GM19397 (cell line): ENCODE results near the gene SPOCK2.

Experiments used
- ATAC-seq: cut with Tn5 transposase; IDR thresholded peaks from one replicate; pipeline ENCODE4 v1.9.1; 2021; ENCODE audit warnings: mild to moderate bottlenecking, moderate library complexity; ENCODE audit not compliant: unreplicated experiment

Gene SPOCK2

DNA sequence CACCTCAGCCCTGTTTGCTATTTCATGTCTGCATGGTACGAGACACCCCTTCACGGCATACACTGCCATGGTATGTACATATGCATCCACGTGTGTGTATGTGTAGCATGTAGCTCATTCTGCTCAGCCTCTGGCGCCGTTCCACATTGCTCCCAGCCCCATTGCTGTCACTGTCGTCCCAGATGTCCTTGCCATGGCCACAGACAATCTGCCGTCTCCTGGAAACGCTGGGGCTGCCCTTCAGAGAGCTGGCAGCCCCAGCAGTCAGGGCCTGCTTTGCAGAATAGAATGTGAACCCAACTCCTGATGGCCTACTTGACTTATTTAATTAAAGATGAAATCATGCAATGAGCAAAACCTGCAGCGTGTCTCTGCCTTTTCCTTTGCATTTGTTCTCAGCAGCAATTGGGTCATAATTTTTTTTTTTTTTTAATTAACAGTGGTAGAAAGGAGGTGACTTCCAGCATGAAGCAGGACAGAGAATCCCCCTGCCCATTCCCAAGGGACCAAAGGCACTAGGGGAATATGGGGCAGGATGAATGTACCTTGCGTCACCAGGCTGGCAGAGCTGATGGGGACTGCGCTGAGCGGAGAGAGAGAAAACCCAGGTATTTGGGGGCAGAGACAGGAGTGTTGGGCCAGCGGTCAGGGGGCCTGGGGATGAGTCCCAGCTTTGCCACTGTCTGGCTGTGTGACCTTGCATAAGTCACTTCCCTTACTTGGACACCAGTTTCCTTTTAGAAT, 75.0 kb downstream of the SPOCK2 start:
- no peak for ATAC-seq

DNA sequence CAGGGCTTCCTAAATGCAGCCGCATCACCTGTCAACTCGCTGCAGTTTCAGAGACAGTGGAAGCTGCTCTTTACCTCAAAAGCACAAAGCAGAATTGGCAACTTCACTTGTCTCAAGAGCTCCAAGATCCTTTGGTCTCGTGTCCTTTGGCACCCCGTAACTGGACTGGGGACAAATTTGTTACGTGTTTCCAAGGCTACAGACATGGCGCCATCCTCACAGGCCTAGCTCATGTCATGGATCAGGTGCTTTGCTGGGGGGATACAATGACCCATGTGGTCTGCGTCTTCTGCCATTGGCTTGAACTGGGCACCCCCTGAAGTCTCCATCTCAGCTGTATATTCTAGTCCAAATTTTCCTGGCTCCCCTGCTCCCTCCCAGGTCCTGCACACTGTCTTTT, 75.6 kb downstream of the SPOCK2 start:
- ATAC-seq, result no peak

DNA sequence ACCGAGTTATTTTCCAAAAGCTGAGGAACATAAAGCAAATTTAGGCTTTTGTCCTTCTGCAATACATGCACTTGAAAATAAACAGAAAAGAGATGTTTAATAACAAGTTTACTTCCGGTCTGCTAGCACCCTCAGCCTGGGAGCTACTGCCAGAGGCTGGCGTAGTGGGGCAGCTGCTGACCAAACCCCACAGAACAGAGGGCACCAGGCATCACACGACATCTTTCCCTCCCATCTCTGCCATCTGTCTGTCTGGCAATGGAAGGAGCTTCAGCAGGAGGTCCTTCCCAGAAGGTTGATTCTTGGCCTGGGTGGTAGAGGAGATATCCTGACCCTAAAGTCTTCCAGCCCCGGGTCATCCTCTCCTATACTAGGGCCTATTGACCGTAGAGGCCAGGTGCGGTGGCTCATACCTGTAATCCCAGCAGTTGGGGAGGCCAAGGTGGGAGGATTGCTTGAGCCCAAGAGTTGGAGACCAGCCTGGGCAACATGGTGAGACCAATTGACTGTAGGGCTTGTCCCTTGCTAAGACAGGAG, 76.3 kb downstream of the SPOCK2 start:
- ATAC-seq, result no peak

GRCh38 chr10:72011468-72011867, 76.9 kb downstream of the SPOCK2 start:
- no peak for ATAC-seq

DNA sequence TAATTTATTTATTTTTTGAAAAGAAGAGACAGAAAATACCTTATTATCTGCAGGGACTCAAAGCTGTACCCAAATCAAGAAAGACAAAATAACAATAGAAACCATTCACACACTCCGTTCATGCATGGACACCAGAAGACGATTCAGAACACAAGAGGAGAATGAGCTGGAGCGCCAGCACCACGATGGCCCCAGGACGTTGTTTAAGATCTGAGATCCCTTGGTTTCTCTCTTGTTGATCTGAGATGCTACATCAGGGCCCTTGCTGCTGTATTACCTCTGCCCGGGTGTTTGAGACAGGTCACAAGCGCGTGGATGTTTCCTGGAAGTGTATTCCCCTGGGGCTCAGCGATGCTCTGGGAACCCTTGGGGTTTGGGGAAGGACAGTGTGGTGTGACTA, 77.3 kb downstream of the SPOCK2 start:
- no peak for ATAC-seq

- ATAC-seq, result no peak
These were observed 77.9 kb downstream of the SPOCK2 start for GRCh38 chr10:72010234-72010973.

DNA sequence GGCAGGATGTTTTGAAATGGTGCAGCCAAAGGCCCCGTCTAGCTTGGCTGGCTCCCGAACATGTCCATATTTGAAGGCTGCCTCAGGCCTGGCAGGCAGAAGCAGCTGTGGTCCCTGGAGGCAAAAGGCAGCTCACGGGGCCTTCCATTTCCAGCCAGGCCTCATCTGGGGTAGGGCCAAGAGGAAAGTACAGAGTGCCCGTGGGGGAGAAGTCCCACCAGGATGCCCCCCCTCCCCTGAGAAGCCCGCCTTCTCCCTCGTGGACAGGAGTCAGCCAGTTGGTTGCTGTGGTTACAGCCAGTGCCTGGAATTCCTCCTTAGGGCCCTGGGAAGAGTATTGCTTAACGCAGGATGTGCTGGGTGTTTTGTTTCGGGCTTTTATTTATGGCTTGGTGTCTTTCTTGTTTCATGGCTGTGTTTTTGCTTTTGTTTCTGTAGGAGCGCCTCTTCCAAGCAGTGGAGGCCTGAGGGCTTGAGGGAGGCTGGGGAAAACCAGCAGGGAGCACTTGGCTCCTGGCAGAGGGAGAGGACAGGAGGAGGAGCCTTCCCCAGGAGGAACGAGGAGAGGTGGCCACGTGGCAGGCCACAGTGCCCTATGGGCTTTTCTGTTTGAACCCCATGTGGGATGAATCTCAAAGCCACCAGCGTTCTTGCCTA, 78.8 kb downstream of the SPOCK2 start:
- no peak for ATAC-seq

DNA sequence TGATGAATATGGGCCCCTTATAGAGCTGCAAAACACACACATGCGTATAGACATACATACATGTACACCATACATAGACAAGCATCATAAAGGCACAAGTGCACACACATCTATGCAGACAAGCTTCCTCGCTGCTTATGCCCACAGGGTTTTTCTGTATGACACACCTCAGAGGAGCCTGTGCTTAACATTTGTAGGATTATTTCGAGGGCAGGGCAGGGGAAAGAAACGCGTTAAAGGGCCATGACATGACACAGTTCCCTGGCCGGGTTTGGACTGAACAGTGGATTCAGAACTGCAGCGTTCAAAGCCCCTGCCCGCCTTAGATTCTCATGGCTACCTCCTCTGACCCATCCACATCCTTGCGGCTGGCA, 79.3 kb downstream of the SPOCK2 start:
- ATAC-seq, result no peak
